GM12878 (cell line): ENCODE results near the gene BMP2K. TPM values are rescaled to one million over a fixed set of nuclear protein-coding genes. Genes with fewer than 3 reads are reported as not detected.

Source experiments
- ATAC-seq: fragments of 200-7000 bp; cut with Tn5 transposase; 3 replicates; pipeline ENCODE4 v1.9.1; 2020; ENCODE audit warnings: mild to moderate bottlenecking, moderate library complexity
- BruUV-seq: library from RNA; stranded (reverse); fragments of 400-500 nt; replicated peaks from 2 replicates; lab custom pipeline; 2021; lab: Mats Ljungman, UMichigan
- CTCF ChIA-PET: fragments of 300-600 bp; sonication (Branson Sonifier 250); formaldehyde crosslinking; extraction: SDS; loops from one replicate; lab custom pipeline; 2021; ENCODE audit warnings: inconsistent platforms; lab: Yijun Ruan, JAX
- POLR2A ChIA-PET: fragments of 350-600 bp; formaldehyde crosslinking; extraction: SDS; loops from one replicate; lab custom pipeline; 2021; ENCODE audit warnings: inconsistent platforms; lab: Charles Lee
- RAD21 ChIA-PET: fragments of 300-600 bp; sonication (Branson Sonifier 250); formaldehyde crosslinking; loops from one replicate; lab custom pipeline; 2023; ENCODE audit warnings: antibody characterized with exemption; ENCODE audit not compliant: unreplicated experiment; lab: Charles Lee
- SMC1A ChIA-PET: fragments of 300-600 bp; sonication (Branson Sonifier 250); formaldehyde crosslinking; loops from one replicate; lab custom pipeline; 2023; ENCODE audit not compliant: unreplicated experiment, uncharacterized antibody; lab: Charles Lee
- DNase-seq: peaks from one replicate; pipeline ENCODE4 v3.0.0-alpha.2; 2011; ENCODE audit warnings: low read depth, low spot score
- FAIRE-seq: peaks from 3 replicates; lab custom pipeline; 2011; peaks lifted over from hg19 to GRCh38; lab: Jason Lieb, UNC
- H2AFZ ChIP-seq: 2 replicates; pipeline ENCODE4 v1.6.0; 2011; ENCODE audit warnings: low read depth, low read length, control low read depth; ENCODE audit not compliant: control insufficient read depth
- H3K27ac ChIP-seq: 2 replicates; pipeline ENCODE4 v1.5.1; 2011; ENCODE audit warnings: control low read depth; ENCODE audit not compliant: control insufficient read depth, insufficient read depth
- H3K27me3 ChIP-seq, 2 experiments: replicated peaks in 1 of 2; 2 replicates each; pipeline versions ENCODE4 v1.6.0 to v1.6.1; 2011; ENCODE audit warnings: low read length in 1 of 2; ENCODE audit not compliant: control insufficient read depth in 2 of 2, insufficient read depth in 2 of 2
- H3K36me3 ChIP-seq, 2 experiments: 2 replicates each; pipeline ENCODE4 v1.5.1; 2011; ENCODE audit warnings: low read length in 1 of 2; ENCODE audit not compliant: control insufficient read depth in 2 of 2, insufficient read depth in 2 of 2
- H3K4me1 ChIP-seq: 2 replicates; pipeline ENCODE4 v1.6.1; 2011; ENCODE audit warnings: mild to moderate bottlenecking, low read length, moderate library complexity, mixed read lengths; ENCODE audit not compliant: control insufficient read depth, insufficient read depth
- H3K4me2 ChIP-seq: 2 replicates; pipeline ENCODE4 v1.6.0; 2011; ENCODE audit warnings: control low read depth; ENCODE audit not compliant: control insufficient read depth, insufficient read depth
- H3K4me3 ChIP-seq: fragments of 200-600 bp; sonication (generic); 2 replicates; pipeline ENCODE4 v1.5.1; 2016
- H3K79me2 ChIP-seq: 2 replicates; pipeline ENCODE4 v1.6.0; 2011; ENCODE audit warnings: low read length; ENCODE audit not compliant: control insufficient read depth, insufficient read depth
- H3K9ac ChIP-seq: 2 replicates; pipeline ENCODE4 v1.8.0; 2011; ENCODE audit warnings: low read length, control low read depth, mixed read lengths; ENCODE audit not compliant: control insufficient read depth, insufficient read depth
- H3K9me3 ChIP-seq: replicated peaks from 3 replicates; pipeline ENCODE4 v1.5.1; 2011; ENCODE audit warnings: mild to moderate bottlenecking, low read length; ENCODE audit not compliant: control insufficient read depth, insufficient read depth
- H4K20me1 ChIP-seq: 2 replicates; pipeline ENCODE4 v1.6.0; 2011; ENCODE audit not compliant: control insufficient read depth, insufficient read depth
- ATF3 ChIP-seq: IDR thresholded peaks from 2 replicates; pipeline ENCODE4 v1.6.1; 2011; ENCODE audit warnings: low read depth, mild to moderate bottlenecking, low read length, moderate library complexity, borderline replicate concordance; ENCODE audit errors: extremely low read depth
- CBFB ChIP-seq: IDR thresholded peaks from 2 replicates; pipeline ENCODE4 v1.6.1; 2016; ENCODE audit warnings: antibody characterized with exemption, low read depth
- CBX5 ChIP-seq: sonication (generic); IDR thresholded peaks from 2 replicates; pipeline ENCODE4 v1.6.1; 2016; ENCODE audit warnings: low read depth, moderate library complexity, mild to moderate bottlenecking, inconsistent platforms
- FOS ChIP-seq: IDR thresholded peaks from 3 replicates; pipeline ENCODE4 v1.6.1; 2011; ENCODE audit warnings: borderline replicate concordance; ENCODE audit not compliant: insufficient read length; ENCODE audit errors: extremely low read depth
- HDAC2 ChIP-seq: fragments of 200-600 bp; sonication (generic); IDR thresholded peaks from 2 replicates; pipeline ENCODE4 v1.6.1; 2017
- HSF1 ChIP-seq: fragments of 150-350 bp; IDR thresholded peaks from 2 replicates; pipeline ENCODE4 v1.6.1; 2014; ENCODE audit warnings: mild to moderate bottlenecking, low read depth, low read length
- IRF4 ChIP-seq: IDR thresholded peaks from 2 replicates; pipeline ENCODE4 v1.6.1; 2011; ENCODE audit warnings: low read depth, low read length
- MTA3 ChIP-seq: IDR thresholded peaks from 2 replicates; pipeline ENCODE4 v1.6.1; 2012; ENCODE audit warnings: low read length, inconsistent platforms, borderline replicate concordance
- MXI1 ChIP-seq: fragments of 150-350 bp; IDR thresholded peaks from 2 replicates; pipeline ENCODE4 v1.6.1; 2011; ENCODE audit warnings: low read depth, mild to moderate bottlenecking, inconsistent platforms, low read length, improper control_type of control experiment
- NBN ChIP-seq: fragments of 450-650 bp; IDR thresholded peaks from 2 replicates; pipeline ENCODE4 v1.6.1; 2016
- NKRF ChIP-seq: fragments of 450-650 bp; conservative IDR thresholded peaks from 2 replicates; pipeline ENCODE4 v1.6.1; 2017; ENCODE audit warnings: mild to moderate bottlenecking, moderate library complexity
- NR2C2 ChIP-seq: IDR thresholded peaks from 2 replicates; pipeline ENCODE4 v1.6.1; 2011; ENCODE audit warnings: borderline replicate concordance, low read depth; ENCODE audit not compliant: control insufficient read depth, insufficient read length
- NR2F1 ChIP-seq: fragments of 450-650 bp; conservative IDR thresholded peaks from 2 replicates; pipeline ENCODE4 v1.6.1; 2017; ENCODE audit warnings: mild to moderate bottlenecking
- SMAD1 ChIP-seq: fragments of 450-650 bp; IDR thresholded peaks from 2 replicates; pipeline ENCODE4 v1.6.1; 2018; ENCODE audit warnings: mild to moderate bottlenecking, low read depth; ENCODE audit not compliant: partially characterized antibody
- SPI1 ChIP-seq: IDR thresholded peaks from 2 replicates; pipeline ENCODE4 v1.6.1; 2011; ENCODE audit warnings: low read depth, mild to moderate bottlenecking, low read length, moderate library complexity, borderline replicate concordance; ENCODE audit not compliant: insufficient read depth
- USF2 ChIP-seq: IDR thresholded peaks from 2 replicates; pipeline ENCODE4 v1.6.1; 2011; ENCODE audit warnings: low read depth, low read length, improper control_type of control experiment, borderline replicate concordance
- YY1 ChIP-seq: IDR thresholded peaks from 2 replicates; pipeline ENCODE4 v1.6.1; 2011; ENCODE audit warnings: low read depth, mild to moderate bottlenecking, low read length
- in situ Hi-C: fragments of 300-500 bp; cut with MboI; formaldehyde crosslinking; loops from 9 replicates; pipeline ENCODE4 v1.14.3; 2018; ENCODE audit warnings: mixed read lengths
- intact Hi-C: fragments of 100-400 bp; cut with micrococcal nuclease; formaldehyde crosslinking; loops from one replicate; pipeline ENCODE4 v1.14.2; 2022; ENCODE audit not compliant: unreplicated experiment
- polyA plus RNA-seq, 11 experiments: library from polyadenylated mRNA; depleted of rRNA in 4 of 11; unstranded in 6 of 11; stranded (reverse) in 5 of 11; fragments of >200 nt; fragmentation: Nextera tagmentation in 4 of 11; fragmentation: Illumina TruSeq in 1 of 11; extraction: Ambion mirVana in 4 of 11; extraction: Trizol in 1 of 11; gene quantifications; 1 replicate in 1 of 11; 2 replicates in 10 of 11; pipeline versions ENCODE4 v1.2.1 to v1.2.3, GENCODE V29; 2011 to 2016; ENCODE audit warnings: inconsistent platforms in 2 of 11, missing spikeins in 2 of 11, low read depth in 1 of 11
- total RNA-seq, 4 experiments: library from RNA; depleted of rRNA in 3 of 4; stranded (reverse); fragments of >200 nt in 3 of 4; fragmentation: Illumina TruSeq in 1 of 4; extraction: Trizol in 1 of 4; gene quantifications; 2 replicates each; pipeline versions ENCODE4 v1.2.1 to v1.2.3, GENCODE V29; 2013 to 2021

BMP2K gene
- total and polyA plus RNA-seq, 10 of the 15 experiments (the other 5 are each of a cell fraction or from before 2014, with no cell fraction given), result 3.3 to 84.6 (median 24.8) TPM

GRCh38 chr4:78889955-78890354 lies 113.8 kb downstream of the BMP2K start:
- ChIA-PET CTCF (no interaction called here), POLR2A (interaction anchor here (1.0 kb wide), 1 partner anchor 269 kb away, joined by 5 read pairs; no protein-coding TSS in a partner anchor), RAD21 (no interaction called here), SMC1A (interaction anchor here (1.4 to 1.9 kb wide), 3 partner anchors 11 to 934 kb away, joined by 3 to 5 read pairs (median 3); no protein-coding TSS in a partner anchor)
- Histone ChIP-seq H3K27me3 (no peaks in the 10 kb centered on the region), H3K9ac (no peak overlapping the region), H3K4me2 (no peak overlapping the region), H3K4me1 (no peaks in the 10 kb centered on the region), H3K9me3 (no peaks in the 10 kb centered on the region), H3K79me2 (no peaks in the 10 kb centered on the region), H3K36me3 (no peaks in the 10 kb centered on the region; a peak in 1 of 4 replicates), H2AFZ (no peak overlapping the region), H4K20me1 (no peaks in the 10 kb centered on the region), H3K4me3 (no peak overlapping the region), H3K27ac (no peak overlapping the region)
- DNase-seq (no peak), FAIRE-seq (no peak), ATAC-seq (no peak)
- TF ChIP-seq NR2F1, result no peak
- no peak for TF ChIP-seq YY1
- no peak for TF ChIP-seq SPI1
- TF ChIP-seq CBX5, result no peak
- no peak for TF ChIP-seq IRF4
- TF ChIP-seq FOS, result no peak
- no peak for TF ChIP-seq MXI1
- no peak for TF ChIP-seq HDAC2
- no peak for TF ChIP-seq NKRF
- no peak for TF ChIP-seq NR2C2
- TF ChIP-seq USF2, result no peak
- TF ChIP-seq MTA3, result no peak
- TF ChIP-seq ATF3, result no peak
- TF ChIP-seq HSF1, result no peak
- TF ChIP-seq CBFB, result no peak
- no peak for TF ChIP-seq SMAD1
- no peak for TF ChIP-seq NBN
- in situ Hi-C loops (no loop called here), intact Hi-C loops (no loop called here)
- BruUV-seq, result no TSS peak
